Cardiac muscle cell (in vitro differentiated cells and primary cell): Measurements from ENCODE around the gene CTNNA3. TPM values are rescaled to one million over a fixed set of nuclear protein-coding genes. Genes with fewer than 3 reads are reported as not detected.

Experiments
- DNase-seq, 2 donors: peaks; one replicate each; pipeline versions ENCODE4 v3.0.0 to v3.0.0-alpha.2; 2010 to 2017; ENCODE audit warnings: low read depth in 1 of 2, low spot score in 1 of 2
- H3K27ac ChIP-seq: fragments of 200-600 bp; sonication (generic); 2 replicates; pipeline ENCODE4 v1.5.1; 2016
- H3K27me3 ChIP-seq: fragments of 200-600 bp; sonication (generic); 2 replicates; pipeline ENCODE4 v1.6.0; 2016; ENCODE audit warnings: control low read depth
- H3K36me3 ChIP-seq: fragments of 200-600 bp; sonication (generic); 2 replicates; pipeline ENCODE4 v1.5.1; 2016; ENCODE audit warnings: control low read depth
- H3K4me1 ChIP-seq: fragments of 200-600 bp; sonication (generic); 2 replicates; pipeline ENCODE4 v1.8.1; 2017; ENCODE audit warnings: low read depth, mild to moderate bottlenecking, mixed run types
- H3K4me3 ChIP-seq: fragments of 200-600 bp; sonication (generic); 2 replicates; pipeline ENCODE4 v1.5.1; 2016; ENCODE audit warnings: mild to moderate bottlenecking
- H3K9me3 ChIP-seq: fragments of 200-600 bp; sonication (generic); 2 replicates; pipeline ENCODE4 v1.5.1; 2017; ENCODE audit warnings: low read depth, mild to moderate bottlenecking, control low read depth
- polyA plus RNA-seq: library from polyadenylated mRNA; unstranded; fragments of >200 nt; fragmentation: Nextera tagmentation; extraction: Ambion mirVana; gene quantifications from 2 replicates; pipeline ENCODE4 v1.2.1, GENCODE V29; 2016
- total RNA-seq: library from RNA; depleted of rRNA; stranded (reverse); fragments of >200 nt; gene quantifications from 2 replicates; pipeline ENCODE4 v1.2.3, GENCODE V29; 2016
- TF ChIP-seq, protein P1 (sequence below): IDR thresholded peaks from 2 replicates; pipeline ENCODE4 v1.5.1; 2012; ENCODE audit warnings: low read depth, mild to moderate bottlenecking, low read length

CTNNA3 gene
- total and polyA plus RNA-seq, 2 experiments from 2014 or later: 55.8 to 71.7 TPM

DNA sequence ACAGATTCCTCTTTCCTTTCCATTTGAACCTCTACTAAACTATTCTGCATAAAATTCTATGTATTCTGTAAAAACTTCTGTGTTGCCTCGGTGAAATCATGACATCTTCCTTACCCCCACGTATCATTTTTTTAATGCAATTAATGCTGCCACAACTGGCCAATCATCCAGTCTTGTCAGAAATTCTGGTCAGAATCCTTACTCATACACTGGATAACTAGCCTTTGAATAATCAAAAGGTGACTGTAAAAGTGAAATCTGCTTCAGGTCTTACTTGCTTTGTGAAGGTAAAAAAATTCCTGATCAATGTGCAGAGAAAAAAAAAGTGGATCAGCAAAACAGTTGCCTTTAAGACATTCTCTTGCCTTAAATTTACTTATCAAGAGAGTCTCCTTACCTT lies 859.2 kb downstream of the CTNNA3 start:
- TF ChIP-seq, protein P1, sequence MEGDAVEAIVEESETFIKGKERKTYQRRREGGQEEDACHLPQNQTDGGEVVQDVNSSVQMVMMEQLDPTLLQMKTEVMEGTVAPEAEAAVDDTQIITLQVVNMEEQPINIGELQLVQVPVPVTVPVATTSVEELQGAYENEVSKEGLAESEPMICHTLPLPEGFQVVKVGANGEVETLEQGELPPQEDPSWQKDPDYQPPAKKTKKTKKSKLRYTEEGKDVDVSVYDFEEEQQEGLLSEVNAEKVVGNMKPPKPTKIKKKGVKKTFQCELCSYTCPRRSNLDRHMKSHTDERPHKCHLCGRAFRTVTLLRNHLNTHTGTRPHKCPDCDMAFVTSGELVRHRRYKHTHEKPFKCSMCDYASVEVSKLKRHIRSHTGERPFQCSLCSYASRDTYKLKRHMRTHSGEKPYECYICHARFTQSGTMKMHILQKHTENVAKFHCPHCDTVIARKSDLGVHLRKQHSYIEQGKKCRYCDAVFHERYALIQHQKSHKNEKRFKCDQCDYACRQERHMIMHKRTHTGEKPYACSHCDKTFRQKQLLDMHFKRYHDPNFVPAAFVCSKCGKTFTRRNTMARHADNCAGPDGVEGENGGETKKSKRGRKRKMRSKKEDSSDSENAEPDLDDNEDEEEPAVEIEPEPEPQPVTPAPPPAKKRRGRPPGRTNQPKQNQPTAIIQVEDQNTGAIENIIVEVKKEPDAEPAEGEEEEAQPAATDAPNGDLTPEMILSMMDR: no peak
- Histone ChIP-seq H3K36me3 (no peaks in the 10 kb centered on the region), H3K27ac (peak overlapping the region; percentile 22), H3K9me3 (no peaks in the 10 kb centered on the region), H3K4me1 (peaks cover 32% of the 10 kb centered on the region), H3K27me3 (no peaks in the 10 kb centered on the region), H3K4me3 (no peak overlapping the region)
- no peak for DNase-seq

DNA sequence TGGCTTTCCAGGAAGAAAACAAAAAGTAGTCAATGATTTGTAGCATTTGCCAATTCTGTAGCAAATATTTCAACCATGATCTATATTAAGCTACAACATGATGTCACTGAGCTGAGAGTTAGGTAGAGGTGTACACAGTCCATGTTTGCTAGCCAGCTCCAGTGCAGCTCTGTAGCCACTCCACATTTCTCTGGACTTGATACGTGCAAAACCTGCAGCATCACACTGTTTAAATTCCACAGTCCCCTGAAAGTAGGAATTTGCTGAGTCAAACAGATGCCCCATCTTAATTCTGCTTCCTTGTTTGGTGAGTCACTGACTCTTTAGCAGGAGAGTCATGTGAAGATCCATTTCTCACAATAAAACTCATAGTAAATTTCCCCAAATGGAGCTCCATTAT lies 859.9 kb downstream of the CTNNA3 start:
- Histone ChIP-seq H3K9me3 (no peaks in the 10 kb centered on the region), H3K4me3 (no peak overlapping the region), H3K27me3 (no peaks in the 10 kb centered on the region), H3K4me1 (peaks cover 32% of the 10 kb centered on the region), H3K27ac (no peak overlapping the region), H3K36me3 (no peaks in the 10 kb centered on the region)
- TF ChIP-seq, protein P1: no peak
- DNase-seq: peak; percentile 25 to 64

DNA sequence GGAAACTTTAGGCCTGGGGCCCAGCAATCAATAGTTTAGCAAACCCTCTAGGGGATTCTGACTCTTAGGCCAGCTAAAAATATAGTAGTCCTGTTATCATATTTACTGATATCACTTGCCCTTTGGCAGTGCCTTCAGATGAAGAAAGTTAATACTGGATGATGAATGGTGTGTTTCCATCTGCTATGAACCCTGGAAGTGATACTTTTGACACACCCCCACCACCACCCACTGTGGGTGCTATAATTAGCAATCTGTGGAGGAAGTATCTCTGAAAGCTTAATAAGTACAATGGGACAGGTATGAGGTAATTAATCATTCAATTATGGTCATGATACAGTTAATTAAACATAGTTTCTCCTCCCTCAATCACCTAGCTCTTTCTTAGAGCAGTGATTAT lies 860.6 kb downstream of the CTNNA3 start:
- Histone ChIP-seq H3K9me3 (no peaks in the 10 kb centered on the region), H3K4me1 (peaks cover 32% of the 10 kb centered on the region), H3K36me3 (no peaks in the 10 kb centered on the region), H3K4me3 (no peak overlapping the region), H3K27ac (no peak overlapping the region), H3K27me3 (no peaks in the 10 kb centered on the region)
- TF ChIP-seq, protein P1: no peak
- no peak for DNase-seq

DNA sequence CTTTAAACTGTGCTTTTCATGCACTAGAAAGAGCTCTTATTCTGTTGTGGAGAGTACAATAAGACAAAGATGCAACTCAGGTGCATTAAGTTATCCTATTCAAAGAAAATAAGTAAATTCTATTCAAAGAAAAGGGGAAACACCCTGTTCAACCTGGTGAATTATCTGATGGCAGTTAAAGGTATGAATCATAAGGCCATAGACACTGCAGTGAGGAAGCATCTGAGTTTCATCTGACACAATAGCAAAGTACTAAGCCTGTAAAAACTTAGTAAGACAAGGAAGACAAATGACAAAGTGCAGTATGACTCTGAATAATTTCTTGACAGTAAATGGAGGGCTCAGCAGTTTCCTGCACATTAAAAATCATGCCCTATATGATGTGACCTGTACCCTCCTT lies 861.2 kb downstream of the CTNNA3 start:
- TF ChIP-seq, protein P1: no peak
- no peak for DNase-seq
- Histone ChIP-seq H3K27ac (no peak overlapping the region), H3K4me1 (peaks cover 32% of the 10 kb centered on the region), H3K36me3 (no peaks in the 10 kb centered on the region), H3K27me3 (no peaks in the 10 kb centered on the region), H3K9me3 (no peaks in the 10 kb centered on the region), H3K4me3 (no peak overlapping the region)

DNA sequence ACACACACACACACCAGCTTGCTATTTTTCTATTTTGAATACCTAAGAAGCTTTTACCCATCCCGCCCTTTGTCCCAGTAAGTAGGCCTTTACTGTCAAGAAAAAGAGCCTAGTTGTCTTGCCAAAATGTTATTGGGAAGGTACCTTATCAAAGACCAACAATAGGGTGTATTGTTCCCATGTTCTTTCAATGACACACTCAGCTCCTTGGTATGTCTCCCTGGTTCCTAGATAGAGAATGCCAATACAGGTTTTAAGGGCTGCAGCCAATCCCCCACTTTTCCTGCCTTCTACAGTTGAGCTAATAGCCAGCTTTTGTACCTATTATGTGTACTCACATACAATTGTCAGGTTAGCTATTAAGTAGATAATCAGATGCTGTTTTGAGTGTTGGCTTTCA lies 862.1 kb downstream of the CTNNA3 start:
- peaks cover 29% of the 10 kb centered on the region for H3K4me1 ChIP-seq
- no peaks in the 10 kb centered on the region for H3K9me3 ChIP-seq
- H3K27me3 ChIP-seq: no peaks in the 10 kb centered on the region
- peak in 1 of 2 donors; percentile 37 for DNase-seq
- TF ChIP-seq, protein P1: no peak
- no peaks in the 10 kb centered on the region for H3K36me3 ChIP-seq
- no peak overlapping the region for H3K27ac ChIP-seq
- no peak overlapping the region for H3K4me3 ChIP-seq
